ENCODE data around the gene OBP2B. TPM values are rescaled to one million over a fixed set of nuclear protein-coding genes. Genes with fewer than 3 reads are reported as not detected.
A peak's percentile ranks its signal among the peaks of the same experiment; 100 is the strongest.
"Not testable (repeated sequence)": the region's sequence is repeated elsewhere in the genome, so short reads cannot be mapped to it uniquely, and the experiment has no call there.

OBP2B gene, protein sequence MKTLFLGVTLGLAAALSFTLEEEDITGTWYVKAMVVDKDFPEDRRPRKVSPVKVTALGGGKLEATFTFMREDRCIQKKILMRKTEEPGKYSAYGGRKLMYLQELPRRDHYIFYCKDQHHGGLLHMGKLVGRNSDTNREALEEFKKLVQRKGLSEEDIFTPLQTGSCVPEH
- polyA plus RNA-seq (2012; ENCODE audit: insufficient read depth, insufficient read length, low read depth): not detected

DNA sequence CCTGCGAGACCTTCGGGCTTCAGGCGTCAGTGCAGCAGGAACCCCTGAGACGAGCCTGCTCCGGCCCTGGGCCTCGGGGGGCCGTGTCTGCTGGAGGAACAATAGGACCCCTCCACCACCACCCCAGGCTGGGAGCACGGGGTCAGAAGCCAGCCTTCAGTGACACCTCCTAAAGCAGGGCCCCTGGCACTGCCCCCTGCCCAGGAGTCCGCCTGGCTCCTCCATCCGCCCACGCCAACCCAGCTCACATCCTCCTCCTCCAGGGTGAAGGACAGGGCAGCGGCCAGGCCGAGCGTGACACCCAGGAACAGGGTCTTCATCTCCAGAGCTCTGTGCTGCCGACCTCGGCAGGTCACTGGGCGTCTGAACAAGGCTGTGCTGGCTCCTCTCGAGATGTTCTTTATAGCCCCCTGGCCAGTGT lies at the start of gene OBP2B:
OBP2B (minus strand) TSS at position 371 of the 421 bp plus-strand sequence; CDS start at position 320, 51 bp downstream.
- not testable (repeated sequence) for H3K27me3 ChIP-seq; H3K4me3 ChIP-seq (ENCODE audit: low read depth, low read length); H3K36me3 ChIP-seq; H3K9me3 ChIP-seq; DNase-seq; H3K4me1 ChIP-seq

DNA sequence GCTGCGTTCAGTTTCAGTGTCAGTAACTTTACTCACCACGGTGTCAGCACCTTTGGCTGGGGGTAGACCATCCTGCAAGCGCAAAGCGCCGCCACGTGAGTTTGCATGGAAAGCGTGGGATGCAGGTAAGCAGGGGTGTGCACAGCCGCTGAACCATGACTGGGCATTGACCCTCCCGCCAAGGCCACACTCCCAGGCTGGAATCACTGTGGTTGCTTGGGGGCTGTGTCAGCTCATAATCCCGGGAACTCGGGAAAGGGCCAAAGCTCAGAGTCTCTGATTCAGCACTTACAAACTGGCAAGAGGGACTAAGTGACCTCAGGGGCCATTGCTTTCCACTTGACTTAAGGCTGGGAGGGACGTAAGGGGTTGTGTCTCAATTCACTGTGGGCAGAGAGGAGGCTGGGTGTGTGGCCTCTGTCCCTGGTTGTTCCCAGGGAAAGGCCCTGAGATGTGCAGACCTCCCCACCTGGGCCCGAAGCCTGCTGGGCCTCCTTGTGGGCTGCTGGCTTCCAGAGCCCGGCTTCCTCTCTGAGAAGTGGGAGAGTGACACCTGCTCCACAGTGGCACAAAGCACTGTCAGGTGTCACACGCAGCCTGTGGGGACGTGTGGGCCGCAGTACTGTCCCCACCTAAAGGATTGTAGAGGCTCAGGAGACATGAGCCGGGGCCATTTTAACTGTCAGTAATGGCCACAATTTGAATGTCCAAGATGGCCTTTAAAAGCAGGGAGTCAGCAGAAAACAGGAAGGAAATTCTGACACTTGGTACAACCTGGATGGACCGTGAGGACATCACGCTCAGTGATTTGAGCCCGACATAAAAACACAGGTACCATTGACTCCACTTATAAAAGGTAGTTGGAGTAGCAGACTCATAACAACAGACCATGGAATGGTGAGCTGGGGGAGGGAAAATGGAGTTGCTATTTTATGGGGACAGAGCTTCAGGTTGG lies 49.3 kb upstream of the OBP2B start:
- TF ChIP-seq CTCF (IDR thresholded peaks at IDR 0.05; ENCODE audit: low read depth, low read length): no peak
- Histone ChIP-seq H3K36me3 (no peaks in the 10 kb centered on the region), H3K27me3 (peaks cover 6% of the 10 kb centered on the region), H3K4me3 (ENCODE audit: low read depth, low read length) (no peak overlapping the region), H3K9me3 (no peaks in the 10 kb centered on the region), H3K4me1 (no peaks in the 10 kb centered on the region)
- DNase-seq: no peak

DNA sequence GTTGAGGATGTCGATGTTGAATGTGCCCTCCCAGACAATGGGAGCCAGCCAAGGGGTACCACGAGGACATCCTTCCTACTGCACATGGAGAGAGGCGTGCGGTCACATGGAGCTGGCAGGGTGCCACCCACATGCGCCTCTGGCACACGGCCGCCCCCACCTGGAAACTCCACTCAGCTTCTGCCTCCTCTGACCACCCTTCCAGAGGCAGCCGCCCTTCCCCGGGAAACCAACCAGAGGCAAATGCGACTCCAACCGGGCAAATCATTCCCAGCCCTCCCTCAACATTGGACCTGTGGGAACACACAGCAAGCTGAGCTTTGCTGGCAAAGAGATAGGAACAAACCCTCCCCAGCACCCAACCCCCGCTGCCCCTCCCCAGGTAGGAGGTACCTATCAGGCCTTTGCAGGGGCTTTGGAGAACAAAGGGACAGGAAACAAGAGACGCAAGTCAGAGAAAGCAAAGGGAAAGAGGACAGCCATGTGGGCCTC lies 48.5 kb upstream of the OBP2B start:
- H3K27me3 ChIP-seq: peaks cover 4% of the 10 kb centered on the region; the same call in 1 of the 2 replicates
- peak; percentile 41 for DNase-seq
- H3K9me3 ChIP-seq: no peaks in the 10 kb centered on the region
- TF ChIP-seq CTCF (IDR thresholded peaks at IDR 0.05; ENCODE audit: low read depth, low read length): no peak
- no peak overlapping the region for H3K4me3 ChIP-seq (ENCODE audit: low read depth, low read length)
- no peaks in the 10 kb centered on the region for H3K36me3 ChIP-seq
- no peaks in the 10 kb centered on the region for H3K4me1 ChIP-seq

DNA sequence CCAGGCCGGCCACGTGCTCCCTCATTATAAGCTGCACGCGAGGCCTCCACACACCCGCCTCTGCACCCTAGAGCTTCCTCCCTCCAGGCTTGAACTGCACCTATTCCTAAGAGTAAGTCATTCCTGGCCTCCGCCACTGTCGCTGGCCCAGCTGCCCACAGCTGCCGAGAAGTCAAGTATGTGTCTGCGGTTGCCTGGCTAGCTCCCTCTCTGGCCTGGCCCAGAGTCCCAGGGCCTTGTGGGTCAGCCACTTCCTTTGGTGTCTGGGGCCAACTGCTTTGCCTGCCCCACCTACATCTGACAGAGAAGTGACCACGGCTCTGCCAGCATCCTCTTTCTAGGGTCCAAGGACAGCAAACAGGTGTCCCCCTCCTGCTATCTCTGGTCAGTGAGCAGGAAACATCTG lies 47.6 kb upstream of the OBP2B start:
- no peak for TF ChIP-seq CTCF (IDR thresholded peaks at IDR 0.05; ENCODE audit: low read depth, low read length)
- Histone ChIP-seq H3K27me3 (peaks cover 4% of the 10 kb centered on the region; the same call in 1 of the 2 replicates), H3K36me3 (no peaks in the 10 kb centered on the region), H3K9me3 (no peaks in the 10 kb centered on the region), H3K4me3 (ENCODE audit: low read depth, low read length) (no peak overlapping the region), H3K4me1 (no peaks in the 10 kb centered on the region)
- DNase-seq: no peak

DNA sequence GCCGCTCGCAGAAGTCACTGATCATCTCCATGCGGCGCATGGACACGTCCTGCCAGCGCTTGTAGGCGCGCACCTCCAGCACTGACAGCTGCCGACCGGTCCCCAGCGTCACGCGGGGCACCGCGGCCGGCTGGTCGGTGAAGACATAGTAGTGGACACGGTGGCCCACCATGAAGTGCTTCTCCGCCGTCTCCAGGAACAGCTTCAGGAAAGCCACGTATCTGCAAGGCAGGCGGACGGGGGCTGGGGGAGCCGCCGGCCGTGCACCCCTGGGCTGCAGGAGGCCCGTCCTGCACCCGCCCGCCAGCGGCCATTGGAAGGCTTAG lies 47.0 kb upstream of the OBP2B start:
- TF ChIP-seq CTCF (IDR thresholded peaks at IDR 0.05; ENCODE audit: low read depth, low read length): no peak
- H3K36me3 ChIP-seq: no peaks in the 10 kb centered on the region
- DNase-seq: no peak
- no peaks in the 10 kb centered on the region for H3K27me3 ChIP-seq
- no peaks in the 10 kb centered on the region for H3K9me3 ChIP-seq
- no peak overlapping the region for H3K4me3 ChIP-seq (ENCODE audit: low read depth, low read length)
- H3K4me1 ChIP-seq: no peaks in the 10 kb centered on the region

- H3K27me3 ChIP-seq: peaks cover 3% of the 10 kb centered on the region
- DNase-seq: no peak
- TF ChIP-seq CTCF (IDR thresholded peaks at IDR 0.05; ENCODE audit: low read depth, low read length): no peak
- no peak overlapping the region for H3K4me3 ChIP-seq (ENCODE audit: low read depth, low read length)
- H3K4me1 ChIP-seq: no peaks in the 10 kb centered on the region
- no peaks in the 10 kb centered on the region for H3K9me3 ChIP-seq
- H3K36me3 ChIP-seq: no peaks in the 10 kb centered on the region
Measured at GRCh38 chr9:133255371-133256135, 46.5 kb upstream of the OBP2B start.

All from BE2C (cell line).